ENCODE data around the gene GID8. TPM values are rescaled to one million over a fixed set of nuclear protein-coding genes. Genes with fewer than 3 reads are reported as not detected.

GID8 gene
- total and polyA plus RNA-seq, 2 of the 13 experiments (the other 11 are each of a cell fraction or from before 2014, with no cell fraction given): 39.6 to 59.8 TPM

DNA sequence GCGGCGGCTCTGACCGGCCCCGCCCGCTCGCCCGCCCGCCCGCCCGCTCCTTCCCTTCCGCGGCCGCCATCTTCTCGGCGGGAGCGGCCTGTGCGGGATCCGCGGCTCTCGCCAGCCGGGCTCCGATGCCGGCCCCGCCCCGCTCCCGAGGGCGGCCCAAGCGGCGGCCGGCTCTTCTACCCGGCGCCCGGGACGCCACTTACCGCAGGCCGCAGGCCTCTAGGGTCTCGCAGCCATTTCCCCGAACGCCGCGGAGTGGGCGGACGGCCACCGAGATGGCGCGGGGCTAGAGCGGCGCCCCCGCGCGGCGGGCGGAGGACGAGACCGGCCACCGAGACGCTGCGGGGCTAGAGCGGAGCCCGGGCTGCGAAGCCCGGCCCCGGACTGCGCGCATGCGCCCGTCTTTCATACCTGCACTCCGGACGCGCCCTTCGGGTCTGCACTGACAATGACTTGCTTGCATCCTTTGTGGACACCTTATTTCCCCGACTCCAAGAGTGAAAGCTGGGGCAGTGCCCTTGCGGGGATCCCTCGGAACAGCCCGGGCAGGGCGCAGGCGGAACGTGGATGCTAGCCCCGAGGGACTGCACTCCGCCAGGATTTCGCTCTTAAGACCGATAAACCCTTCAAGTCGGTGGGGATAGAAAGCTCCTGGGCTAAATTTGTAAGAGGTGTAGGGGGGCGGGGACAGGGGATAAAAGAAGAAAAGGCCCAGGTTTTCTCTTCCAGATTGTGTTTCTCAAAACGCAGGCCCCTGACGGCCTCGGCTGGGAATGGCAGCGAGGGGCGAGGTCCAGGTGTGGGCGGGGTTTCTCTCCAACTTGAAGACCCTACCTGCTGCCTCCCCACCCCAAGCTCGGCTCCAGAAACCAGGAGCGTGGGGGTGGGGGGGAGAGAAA is 11.5 kb upstream of the GID8 start, which contains the start of gene DIDO1 (continued):
- TF ChIP-seq ZNF790 (CRISPR knock-in tag; IDR thresholded peaks at IDR 0.05; ENCODE audit: borderline replicate concordance) (peak; percentile 60; the same call in 1 of the 2 replicates), ATF7-NPFF (CRISPR knock-in tag; IDR thresholded peaks at IDR 0.05; ENCODE audit: low read depth) (peak; percentile 81), MLLT10 (CRISPR knock-in tag; IDR thresholded peaks at IDR 0.05) (no peak), YEATS2 (CRISPR knock-in tag; IDR thresholded peaks at IDR 0.05; ENCODE audit: borderline replicate concordance) (no peak), ZBTB38 (CRISPR knock-in tag; IDR thresholded peaks at IDR 0.05) (peak; percentile 89), ZFP36 (IDR thresholded peaks at IDR 0.05; ENCODE audit: borderline replicate concordance, low read depth, low read length, partially characterized antibody) (no peak), NFYB (CRISPR knock-in tag; IDR thresholded peaks at IDR 0.05) (no peak), AGO1 (IDR thresholded peaks at IDR 0.05; ENCODE audit: low read depth, low read length, poor library complexity, severe bottlenecking) (peak; percentile 69), ZNF773 (CRISPR knock-in tag; IDR thresholded peaks at IDR 0.05; ENCODE audit: borderline replicate concordance) (peak; percentile 83; the same call in 1 of the 2 replicates), MIER2 (CRISPR knock-in tag; IDR thresholded peaks at IDR 0.05) (no peak; the same call in 1 of the 2 replicates), ZNF263 (CRISPR knock-in tag; IDR thresholded peaks at IDR 0.05) (peak; percentile 61), TCF7L2 (IDR thresholded peaks at IDR 0.05; ENCODE audit: low read depth, low read length) (no peak), HMGA1 (CRISPR knock-in tag; conservative IDR thresholded peaks at IDR 0.05) (no peak), SIX4 (CRISPR knock-in tag; IDR thresholded peaks at IDR 0.05) (no peak), SALL1 (CRISPR knock-in tag; IDR thresholded peaks at IDR 0.05) (peak; percentile 82)
- TF ChIP-seq, protein P1, sequence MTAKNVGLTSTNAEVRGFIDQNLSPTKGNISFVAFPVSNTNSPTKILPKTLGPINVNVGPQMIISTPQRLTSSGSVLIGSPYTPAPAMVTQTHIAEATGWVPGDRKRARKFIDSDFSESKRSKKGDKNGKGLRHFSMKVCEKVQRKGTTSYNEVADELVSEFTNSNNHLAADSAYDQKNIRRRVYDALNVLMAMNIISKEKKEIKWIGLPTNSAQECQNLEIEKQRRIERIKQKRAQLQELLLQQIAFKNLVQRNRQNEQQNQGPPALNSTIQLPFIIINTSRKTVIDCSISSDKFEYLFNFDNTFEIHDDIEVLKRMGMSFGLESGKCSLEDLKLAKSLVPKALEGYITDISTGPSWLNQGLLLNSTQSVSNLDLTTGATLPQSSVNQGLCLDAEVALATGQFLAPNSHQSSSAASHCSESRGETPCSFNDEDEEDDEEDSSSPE (CRISPR knock-in tag; IDR thresholded peaks at IDR 0.05): peak; percentile 93
- TF ChIP-seq, protein P2, sequence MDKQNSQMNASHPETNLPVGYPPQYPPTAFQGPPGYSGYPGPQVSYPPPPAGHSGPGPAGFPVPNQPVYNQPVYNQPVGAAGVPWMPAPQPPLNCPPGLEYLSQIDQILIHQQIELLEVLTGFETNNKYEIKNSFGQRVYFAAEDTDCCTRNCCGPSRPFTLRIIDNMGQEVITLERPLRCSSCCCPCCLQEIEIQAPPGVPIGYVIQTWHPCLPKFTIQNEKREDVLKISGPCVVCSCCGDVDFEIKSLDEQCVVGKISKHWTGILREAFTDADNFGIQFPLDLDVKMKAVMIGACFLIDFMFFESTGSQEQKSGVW (CRISPR knock-in tag; IDR thresholded peaks at IDR 0.05; ENCODE audit: borderline replicate concordance): peak; percentile 27; the same call in 1 of the 2 replicates
- TF ChIP-seq, protein P3, sequence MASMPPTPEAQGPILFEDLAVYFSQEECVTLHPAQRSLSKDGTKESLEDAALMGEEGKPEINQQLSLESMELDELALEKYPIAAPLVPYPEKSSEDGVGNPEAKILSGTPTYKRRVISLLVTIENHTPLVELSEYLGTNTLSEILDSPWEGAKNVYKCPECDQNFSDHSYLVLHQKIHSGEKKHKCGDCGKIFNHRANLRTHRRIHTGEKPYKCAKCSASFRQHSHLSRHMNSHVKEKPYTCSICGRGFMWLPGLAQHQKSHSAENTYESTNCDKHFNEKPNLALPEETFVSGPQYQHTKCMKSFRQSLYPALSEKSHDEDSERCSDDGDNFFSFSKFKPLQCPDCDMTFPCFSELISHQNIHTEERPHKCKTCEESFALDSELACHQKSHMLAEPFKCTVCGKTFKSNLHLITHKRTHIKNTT (CRISPR knock-in tag; IDR thresholded peaks at IDR 0.05): no peak
- TF ChIP-seq, protein P4, sequence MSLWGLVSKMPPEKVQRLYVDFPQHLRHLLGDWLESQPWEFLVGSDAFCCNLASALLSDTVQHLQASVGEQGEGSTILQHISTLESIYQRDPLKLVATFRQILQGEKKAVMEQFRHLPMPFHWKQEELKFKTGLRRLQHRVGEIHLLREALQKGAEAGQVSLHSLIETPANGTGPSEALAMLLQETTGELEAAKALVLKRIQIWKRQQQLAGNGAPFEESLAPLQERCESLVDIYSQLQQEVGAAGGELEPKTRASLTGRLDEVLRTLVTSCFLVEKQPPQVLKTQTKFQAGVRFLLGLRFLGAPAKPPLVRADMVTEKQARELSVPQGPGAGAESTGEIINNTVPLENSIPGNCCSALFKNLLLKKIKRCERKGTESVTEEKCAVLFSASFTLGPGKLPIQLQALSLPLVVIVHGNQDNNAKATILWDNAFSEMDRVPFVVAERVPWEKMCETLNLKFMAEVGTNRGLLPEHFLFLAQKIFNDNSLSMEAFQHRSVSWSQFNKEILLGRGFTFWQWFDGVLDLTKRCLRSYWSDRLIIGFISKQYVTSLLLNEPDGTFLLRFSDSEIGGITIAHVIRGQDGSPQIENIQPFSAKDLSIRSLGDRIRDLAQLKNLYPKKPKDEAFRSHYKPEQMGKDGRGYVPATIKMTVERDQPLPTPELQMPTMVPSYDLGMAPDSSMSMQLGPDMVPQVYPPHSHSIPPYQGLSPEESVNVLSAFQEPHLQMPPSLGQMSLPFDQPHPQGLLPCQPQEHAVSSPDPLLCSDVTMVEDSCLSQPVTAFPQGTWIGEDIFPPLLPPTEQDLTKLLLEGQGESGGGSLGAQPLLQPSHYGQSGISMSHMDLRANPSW (CRISPR knock-in tag; IDR thresholded peaks at IDR 0.05; ENCODE audit: borderline replicate concordance): no peak
- TF ChIP-seq, protein P5, sequence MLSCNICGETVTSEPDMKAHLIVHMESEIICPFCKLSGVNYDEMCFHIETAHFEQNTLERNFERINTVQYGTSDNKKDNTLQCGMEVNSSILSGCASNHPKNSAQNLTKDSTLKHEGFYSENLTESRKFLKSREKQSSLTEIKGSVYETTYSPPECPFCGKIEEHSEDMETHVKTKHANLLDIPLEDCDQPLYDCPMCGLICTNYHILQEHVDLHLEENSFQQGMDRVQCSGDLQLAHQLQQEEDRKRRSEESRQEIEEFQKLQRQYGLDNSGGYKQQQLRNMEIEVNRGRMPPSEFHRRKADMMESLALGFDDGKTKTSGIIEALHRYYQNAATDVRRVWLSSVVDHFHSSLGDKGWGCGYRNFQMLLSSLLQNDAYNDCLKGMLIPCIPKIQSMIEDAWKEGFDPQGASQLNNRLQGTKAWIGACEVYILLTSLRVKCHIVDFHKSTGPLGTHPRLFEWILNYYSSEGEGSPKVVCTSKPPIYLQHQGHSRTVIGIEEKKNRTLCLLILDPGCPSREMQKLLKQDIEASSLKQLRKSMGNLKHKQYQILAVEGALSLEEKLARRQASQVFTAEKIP (CRISPR knock-in tag; IDR thresholded peaks at IDR 0.05; ENCODE audit: borderline replicate concordance): no peak
- TF ChIP-seq, protein P6, sequence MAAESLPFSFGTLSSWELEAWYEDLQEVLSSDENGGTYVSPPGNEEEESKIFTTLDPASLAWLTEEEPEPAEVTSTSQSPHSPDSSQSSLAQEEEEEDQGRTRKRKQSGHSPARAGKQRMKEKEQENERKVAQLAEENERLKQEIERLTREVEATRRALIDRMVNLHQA (CRISPR knock-in tag; IDR thresholded peaks at IDR 0.05): no peak
